Left renal pelvis (tissue), 4 donors: Measurements from ENCODE around the gene SH3PXD2A. TPM values are rescaled to one million over a fixed set of nuclear protein-coding genes. Genes with fewer than 3 reads are reported as not detected.

Experiments used
- DNase-seq, 4 donors: peaks; one replicate each; pipeline ENCODE4 v3.0.0-alpha.2; 2013; ENCODE audit warnings: low read depth in 4 of 4, low spot score in 3 of 4
- polyA plus RNA-seq, 4 donors: library from polyadenylated mRNA; unstranded; fragments of 120-200 nt; gene quantifications; one replicate each; pipeline ENCODE4 v1.2.1, GENCODE V29; 2013; ENCODE audit not compliant: insufficient read length in 4 of 4

The SH3PXD2A gene
- polyA plus RNA-seq, 4 donors = 29.1 to 105 (median 31.7) TPM

GRCh38 chr10:103544657-103545310, 310.6 kb downstream of the SH3PXD2A start:
- no peak for DNase-seq

Other genes starting within 250 kb of the SH3PXD2A start
- gene STN1, start 62.6 kb upstream of the SH3PXD2A start, polyA plus RNA-seq = 10 to 100 TPM; 15.1 to 27.3 (median 25.6) TPM
- 10 to 100 TPM; 45.1 to 73.9 (median 62.5) TPM for gene SLK, start 111.6 kb upstream of the SH3PXD2A start, polyA plus RNA-seq
- gene COL17A1, start 230.3 kb upstream of the SH3PXD2A start, polyA plus RNA-seq = under 1 TPM; 0.49 to 0.65 (median 0.57) TPM